IMR-90 (cell line): ENCODE data around the gene BSPH1. TPM values are rescaled to one million over a fixed set of nuclear protein-coding genes. Genes with fewer than 3 reads are reported as not detected.

Experiments
- polyA plus RNA-seq, 3 experiments: library from polyadenylated mRNA; depleted of rRNA; stranded (reverse); fragments of >200 nt; gene quantifications; 2 replicates each; pipeline ENCODE4 v1.2.3, GENCODE V29; 2012; ENCODE audit warnings: low replicate concordance in 1 of 3
- total RNA-seq: library from RNA; depleted of rRNA; stranded (reverse); fragments of >200 nt; gene quantifications from 2 replicates; pipeline ENCODE4 v1.2.3, GENCODE V29; 2012; rRNA removed

Gene BSPH1
- total and polyA plus RNA-seq, 2 of the 4 experiments (the other 2 are of a cell fraction), result not detected

Other genes with a start within 250 kb of the BSPH1 start
- gene NOP53, start 246.6 kb downstream of the BSPH1 start, total RNA-seq, result 57.2 and 59.5 TPM in 2 replicates
- 83.2 and 85.9 TPM in 2 replicates for gene NOP53, start 246.6 kb downstream of the BSPH1 start, polyA plus RNA-seq (2012; rRNA removed)
- gene SELENOW, start 213.5 kb downstream of the BSPH1 start, total RNA-seq, result 51.7 and 61.3 TPM in 2 replicates
- 217 and 232 TPM in 2 replicates for gene SELENOW, start 213.5 kb downstream of the BSPH1 start, polyA plus RNA-seq (2012; rRNA removed)
- gene TPRX1, start 187.6 kb downstream of the BSPH1 start, total RNA-seq, result not detected in 2 replicates
- not detected in 2 replicates for gene TPRX1, start 187.6 kb downstream of the BSPH1 start, polyA plus RNA-seq (2012; rRNA removed)
- gene CRX, start 170.2 kb downstream of the BSPH1 start, total RNA-seq, result not detected in 2 replicates
- not detected in 2 replicates for gene CRX, start 170.2 kb downstream of the BSPH1 start, polyA plus RNA-seq (2012; rRNA removed)
- not detected in 2 replicates for gene TPRX2, start 132.9 kb downstream of the BSPH1 start, total RNA-seq
- not detected in 2 replicates for gene TPRX2, start 132.9 kb downstream of the BSPH1 start, polyA plus RNA-seq (2012; rRNA removed)
- not detected in 2 replicates for gene SULT2A1, start 105.9 kb downstream of the BSPH1 start, total RNA-seq
- gene SULT2A1, start 105.9 kb downstream of the BSPH1 start, polyA plus RNA-seq (2012; rRNA removed), result not detected in 2 replicates
- gene ELSPBP1, start 2.5 kb upstream of the BSPH1 start, total RNA-seq, result not detected in 2 replicates
- gene ELSPBP1, start 2.5 kb upstream of the BSPH1 start, polyA plus RNA-seq (2012; rRNA removed), result not detected in 2 replicates
- gene CABP5, start 51.9 kb upstream of the BSPH1 start, total RNA-seq, result not detected in 2 replicates
- not detected in 2 replicates for gene CABP5, start 51.9 kb upstream of the BSPH1 start, polyA plus RNA-seq (2012; rRNA removed)
- 4.3 and 5.0 TPM in 2 replicates for gene PLA2G4C, start 118.6 kb upstream of the BSPH1 start, total RNA-seq
- gene PLA2G4C, start 118.6 kb upstream of the BSPH1 start, polyA plus RNA-seq (2012; rRNA removed), result 5.7 and 6.5 TPM in 2 replicates
- 24.9 and 30.8 TPM in 2 replicates for gene LIG1, start 178.2 kb upstream of the BSPH1 start, total RNA-seq
- gene LIG1, start 178.2 kb upstream of the BSPH1 start, polyA plus RNA-seq (2012; rRNA removed), result 33.5 and 34.0 TPM in 2 replicates
- 0.54 and 0.56 TPM in 2 replicates for gene ZSWIM9, start 178.5 kb upstream of the BSPH1 start, total RNA-seq
- gene ZSWIM9, start 178.5 kb upstream of the BSPH1 start, polyA plus RNA-seq (2012; rRNA removed), result 2.2 and 3.4 TPM in 2 replicates